HepG2 (cell line): ENCODE data around the gene PRR12. TPM values are rescaled to one million over a fixed set of nuclear protein-coding genes. Genes with fewer than 3 reads are reported as not detected.

Experiments
- FOXA1 ChIP-seq, 2 experiments: fragments of 450-650 bp in 1 of 2; sonication (generic) in 1 of 2; formaldehyde crosslinking in 1 of 2; IDR thresholded peaks; 2 replicates each; pipeline versions ENCODE4 v1.4.0 to v1.6.1; 2016 to 2020; ENCODE audit warnings: missing genetic modification reagents in 1 of 2
- HBP1 ChIP-seq: IDR thresholded peaks from 2 replicates; pipeline ENCODE4 v1.6.1; 2016; ENCODE audit warnings: low read depth, control low read depth
- HDAC1 ChIP-seq: sonication (generic); formaldehyde crosslinking; IDR thresholded peaks from 2 replicates; pipeline ENCODE4 v1.5.1; 2020; ENCODE audit warnings: mild to moderate bottlenecking, missing genetic modification reagents
- KDM3A ChIP-seq: IDR thresholded peaks from 2 replicates; pipeline ENCODE4 v1.6.1; 2018; ENCODE audit warnings: low read depth, missing compliant biosample characterization
- KDM4B ChIP-seq: sonication (generic); formaldehyde crosslinking; IDR thresholded peaks from 2 replicates; pipeline ENCODE4 v1.4.0; 2020; ENCODE audit warnings: missing genetic modification reagents
- MXI1 ChIP-seq: IDR thresholded peaks from 3 replicates; pipeline ENCODE4 v1.6.1; 2012; ENCODE audit warnings: low read depth, low read length, inconsistent platforms, borderline replicate concordance
- TBP ChIP-seq: sonication (generic); formaldehyde crosslinking; IDR thresholded peaks from 2 replicates; pipeline ENCODE4 v1.5.0; 2020; ENCODE audit warnings: missing genetic modification reagents
- WIZ ChIP-seq: sonication (generic); formaldehyde crosslinking; IDR thresholded peaks from 2 replicates; pipeline ENCODE4 v1.5.1; 2020; ENCODE audit warnings: mild to moderate bottlenecking, missing genetic modification reagents
- ZEB1 ChIP-seq: IDR thresholded peaks from 2 replicates; pipeline ENCODE4 v1.6.1; 2012; ENCODE audit warnings: mild to moderate bottlenecking, low read depth, inconsistent platforms; ENCODE audit not compliant: insufficient replicate concordance
- ZIK1 ChIP-seq: sonication (generic); formaldehyde crosslinking; IDR thresholded peaks from 2 replicates; pipeline ENCODE4 v1.5.0; 2020; ENCODE audit warnings: mild to moderate bottlenecking, low read depth, missing genetic modification reagents, borderline replicate concordance
- ZNF205 ChIP-seq: IDR thresholded peaks from 2 replicates; pipeline ENCODE4 v1.6.1; 2018; ENCODE audit warnings: missing biosample characterization, missing genetic modification reagents
- ZNF317 ChIP-seq: sonication (generic); formaldehyde crosslinking; IDR thresholded peaks from 2 replicates; pipeline ENCODE4 v1.5.0; 2020; ENCODE audit warnings: mild to moderate bottlenecking, missing genetic modification reagents
- ZNF367 ChIP-seq: sonication (generic); formaldehyde crosslinking; IDR thresholded peaks from 2 replicates; pipeline ENCODE4 v1.4.0; 2020; ENCODE audit warnings: missing genetic modification reagents, borderline replicate concordance
- ZNF570 ChIP-seq: sonication (generic); formaldehyde crosslinking; IDR thresholded peaks from 2 replicates; pipeline ENCODE4 v1.4.0; 2020; ENCODE audit warnings: mild to moderate bottlenecking, missing genetic modification reagents, borderline replicate concordance
- ZNF574 ChIP-seq: sonication (generic); formaldehyde crosslinking; IDR thresholded peaks from 2 replicates; pipeline ENCODE4 v1.4.0; 2020; ENCODE audit warnings: missing genetic modification reagents
- ZNF576 ChIP-seq: sonication (generic); formaldehyde crosslinking; IDR thresholded peaks from 2 replicates; pipeline ENCODE4 v1.4.0; 2020; ENCODE audit warnings: mild to moderate bottlenecking, missing genetic modification reagents
- ZZZ3 ChIP-seq: sonication (generic); formaldehyde crosslinking; IDR thresholded peaks from 2 replicates; pipeline ENCODE4 v1.4.0; 2020; ENCODE audit warnings: missing genetic modification reagents, mild to moderate bottlenecking, borderline replicate concordance
- polyA plus RNA-seq, 8 experiments: library from polyadenylated mRNA; depleted of rRNA in 3 of 8; stranded (reverse) in 7 of 8; unstranded in 1 of 8; fragments of >200 nt; fragmentation: Illumina TruSeq in 4 of 8; extraction: Trizol in 4 of 8; gene quantifications; 2 replicates each; pipeline versions ENCODE4 v1.2.1 to v1.2.3, GENCODE V29; 2011 to 2016; ENCODE audit warnings: low read depth in 4 of 8, missing spikeins in 1 of 8, mixed read lengths in 1 of 8; ENCODE audit not compliant: insufficient read depth in 1 of 8
- total RNA-seq, 5 experiments: library from RNA; depleted of rRNA; stranded (reverse); fragments of >200 nt; fragmentation: Illumina TruSeq; extraction: Trizol; gene quantifications; 2 replicates each; pipeline ENCODE4 v1.2.3, GENCODE V29; 2016; ENCODE audit warnings: low read depth in 1 of 5
- TF ChIP-seq, protein P1 (sequence below): sonication (generic); formaldehyde crosslinking; IDR thresholded peaks from 2 replicates; pipeline ENCODE4 v1.9.0; 2021; ENCODE audit warnings: missing genetic modification reagents, mild to moderate bottlenecking, borderline replicate concordance
- TF ChIP-seq, protein P2 (sequence below): sonication (generic); formaldehyde crosslinking; IDR thresholded peaks from 2 replicates; pipeline ENCODE4 v1.4.0; 2020; ENCODE audit warnings: missing genetic modification reagents, low read depth, mild to moderate bottlenecking, borderline replicate concordance
- TF ChIP-seq, protein P3 (sequence below): sonication (generic); formaldehyde crosslinking; IDR thresholded peaks from 2 replicates; pipeline ENCODE4 v1.8.1; 2023; ENCODE audit warnings: mild to moderate bottlenecking, moderate library complexity, missing genetic modification reagents

Gene PRR12
- total and polyA plus RNA-seq, 2 of the 13 experiments (the other 11 are each of a cell fraction or from before 2014, with no cell fraction given) = 0.62 to 1.5 TPM

- TF ChIP-seq HBP1 (CRISPR knock-in tag) = 0 out of 2 replicates have a peak, but pooled peaks have one; percentile 73
- peak; percentile 92 for TF ChIP-seq ZNF574 (CRISPR knock-in tag)
- TF ChIP-seq MXI1 = peak; percentile 85; the same call in 1 of the 3 replicates
- peak; percentile 72; the same call in 1 of the 2 replicates for TF ChIP-seq KDM3A (CRISPR knock-in tag)
- TF ChIP-seq HDAC1 = peak; percentile 51
- TF ChIP-seq, protein P1, sequence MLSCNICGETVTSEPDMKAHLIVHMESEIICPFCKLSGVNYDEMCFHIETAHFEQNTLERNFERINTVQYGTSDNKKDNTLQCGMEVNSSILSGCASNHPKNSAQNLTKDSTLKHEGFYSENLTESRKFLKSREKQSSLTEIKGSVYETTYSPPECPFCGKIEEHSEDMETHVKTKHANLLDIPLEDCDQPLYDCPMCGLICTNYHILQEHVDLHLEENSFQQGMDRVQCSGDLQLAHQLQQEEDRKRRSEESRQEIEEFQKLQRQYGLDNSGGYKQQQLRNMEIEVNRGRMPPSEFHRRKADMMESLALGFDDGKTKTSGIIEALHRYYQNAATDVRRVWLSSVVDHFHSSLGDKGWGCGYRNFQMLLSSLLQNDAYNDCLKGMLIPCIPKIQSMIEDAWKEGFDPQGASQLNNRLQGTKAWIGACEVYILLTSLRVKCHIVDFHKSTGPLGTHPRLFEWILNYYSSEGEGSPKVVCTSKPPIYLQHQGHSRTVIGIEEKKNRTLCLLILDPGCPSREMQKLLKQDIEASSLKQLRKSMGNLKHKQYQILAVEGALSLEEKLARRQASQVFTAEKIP (CRISPR knock-in tag) = no peak
- 0 out of 2 replicates have a peak, but pooled peaks have one; percentile 13 for TF ChIP-seq ZNF205 (CRISPR knock-in tag)
- peak; percentile 47; the same call in 1 of the 2 replicates for TF ChIP-seq ZNF317 (CRISPR knock-in tag)
- TF ChIP-seq ZNF570 = no peak
- no peak for TF ChIP-seq KDM4B (CRISPR knock-in tag)
- no peak for TF ChIP-seq ZNF367 (CRISPR knock-in tag)
- TF ChIP-seq, protein P2, sequence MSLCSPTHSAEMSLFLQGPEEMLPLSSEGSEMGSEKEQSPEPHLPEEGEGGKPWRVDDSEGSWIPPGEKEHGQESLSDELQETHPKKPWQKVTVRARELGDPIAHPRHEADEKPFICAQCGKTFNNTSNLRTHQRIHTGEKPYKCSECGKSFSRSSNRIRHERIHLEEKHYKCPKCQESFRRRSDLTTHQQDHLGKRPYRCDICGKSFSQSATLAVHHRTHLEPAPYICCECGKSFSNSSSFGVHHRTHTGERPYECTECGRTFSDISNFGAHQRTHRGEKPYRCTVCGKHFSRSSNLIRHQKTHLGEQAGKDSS (CRISPR knock-in tag) = 0 out of 2 replicates have a peak, but pooled peaks have one; percentile 24
- TF ChIP-seq, protein P3, sequence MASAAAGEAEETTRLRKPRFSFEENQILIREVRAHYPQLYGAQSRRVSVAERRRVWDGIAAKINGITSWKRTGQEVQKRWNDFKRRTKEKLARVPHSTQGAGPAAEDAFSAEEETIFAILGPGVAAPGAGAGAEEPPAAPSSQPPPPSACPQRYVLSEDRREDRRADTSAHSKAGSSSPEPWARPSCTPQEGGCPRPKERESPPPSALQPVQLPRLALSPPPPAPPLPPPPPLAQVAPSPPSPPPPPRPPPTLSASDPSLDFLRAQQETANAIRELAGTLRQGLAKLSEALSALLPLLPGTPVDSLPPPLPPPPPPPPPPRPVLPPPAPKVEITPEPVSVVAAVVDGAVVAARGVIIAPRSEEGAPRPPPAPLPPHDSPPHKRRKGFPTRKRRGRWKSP (CRISPR knock-in tag) = no peak
- no peak for TF ChIP-seq FOXA1 (IDR thresholded peaks at IDR 0.05)
- 0 out of 2 replicates have a peak, but pooled peaks have one; percentile 9 for TF ChIP-seq FOXA1 (CRISPR knock-in tag; IDR thresholded peaks at IDR 0.05)
- TF ChIP-seq WIZ (CRISPR knock-in tag) = no peak
- TF ChIP-seq ZZZ3 (CRISPR knock-in tag) = no peak
- no peak for TF ChIP-seq ZEB1
- no peak for TF ChIP-seq ZNF576 (CRISPR knock-in tag)
- peak; percentile 87; the same call in 1 of the 2 replicates for TF ChIP-seq TBP (CRISPR knock-in tag)
- TF ChIP-seq ZIK1 (CRISPR knock-in tag) = no peak
Measured at GRCh38 chr19:49641688-49642491, 50.9 kb downstream of the PRR12 start, which contains the start of gene SCAF1 (continued).
